ENCODE results near the gene STRBP.

DNA sequence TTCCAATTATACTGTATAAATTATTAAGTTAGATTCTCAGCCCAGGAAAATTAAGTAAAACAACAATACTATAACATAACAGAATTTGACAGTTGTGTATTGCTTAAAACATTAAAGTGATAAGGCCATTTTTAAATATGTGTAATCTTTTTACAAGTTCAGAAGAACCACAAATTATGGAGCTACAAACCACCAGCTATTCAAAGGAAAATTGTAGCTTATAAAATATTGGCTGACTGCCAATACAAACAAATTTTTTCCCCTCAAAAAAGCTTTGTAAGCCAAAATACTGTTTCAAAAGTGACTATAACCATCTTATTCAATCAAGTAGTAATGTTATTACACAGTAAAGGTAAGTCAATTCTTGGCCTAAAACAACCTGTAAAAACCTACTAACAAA lies 21.9 kb downstream of the STRBP start:
- TF ChIP-seq, protein P1, sequence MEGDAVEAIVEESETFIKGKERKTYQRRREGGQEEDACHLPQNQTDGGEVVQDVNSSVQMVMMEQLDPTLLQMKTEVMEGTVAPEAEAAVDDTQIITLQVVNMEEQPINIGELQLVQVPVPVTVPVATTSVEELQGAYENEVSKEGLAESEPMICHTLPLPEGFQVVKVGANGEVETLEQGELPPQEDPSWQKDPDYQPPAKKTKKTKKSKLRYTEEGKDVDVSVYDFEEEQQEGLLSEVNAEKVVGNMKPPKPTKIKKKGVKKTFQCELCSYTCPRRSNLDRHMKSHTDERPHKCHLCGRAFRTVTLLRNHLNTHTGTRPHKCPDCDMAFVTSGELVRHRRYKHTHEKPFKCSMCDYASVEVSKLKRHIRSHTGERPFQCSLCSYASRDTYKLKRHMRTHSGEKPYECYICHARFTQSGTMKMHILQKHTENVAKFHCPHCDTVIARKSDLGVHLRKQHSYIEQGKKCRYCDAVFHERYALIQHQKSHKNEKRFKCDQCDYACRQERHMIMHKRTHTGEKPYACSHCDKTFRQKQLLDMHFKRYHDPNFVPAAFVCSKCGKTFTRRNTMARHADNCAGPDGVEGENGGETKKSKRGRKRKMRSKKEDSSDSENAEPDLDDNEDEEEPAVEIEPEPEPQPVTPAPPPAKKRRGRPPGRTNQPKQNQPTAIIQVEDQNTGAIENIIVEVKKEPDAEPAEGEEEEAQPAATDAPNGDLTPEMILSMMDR (IDR thresholded peaks at IDR 0.05), result no peak
- no peak for TF ChIP-seq POLR2A (IDR thresholded peaks at IDR 0.05)
